Mesendoderm (in vitro differentiated cells): Measurements from ENCODE around the gene RHOD.

Experiments used
- DNase-seq: peaks from one replicate; pipeline ENCODE4 v3.0.0; 2013
- H2AK5ac ChIP-seq: 2 replicates; pipeline ENCODE4 v1.6.1; 2013; ENCODE audit warnings: low read length, inconsistent platforms
- H2BK120ac ChIP-seq: 2 replicates; pipeline ENCODE4 v1.6.1; 2013; ENCODE audit warnings: low read depth, mild to moderate bottlenecking, low read length, moderate library complexity, mixed read lengths
- H2BK15ac ChIP-seq: replicated peaks from 2 replicates; pipeline ENCODE4 v1.6.1; 2013; ENCODE audit warnings: low read depth, mild to moderate bottlenecking, moderate library complexity
- H2BK5ac ChIP-seq: 2 replicates; pipeline ENCODE4 v1.6.1; 2013; ENCODE audit warnings: low read length, inconsistent platforms
- H3K18ac ChIP-seq: 2 replicates; pipeline ENCODE4 v1.6.1; 2013; ENCODE audit warnings: mild to moderate bottlenecking, low read length, mixed read lengths
- H3K23ac ChIP-seq: one replicate; pipeline ENCODE4 v1.6.1; 2013; ENCODE audit warnings: low read length
- H3K27ac ChIP-seq: 2 replicates; pipeline ENCODE4 v1.5.1; 2013; ENCODE audit warnings: low read depth, mild to moderate bottlenecking, inconsistent platforms, low read length, moderate library complexity
- H3K27me3 ChIP-seq: 2 replicates; pipeline ENCODE4 v1.6.1; 2013; ENCODE audit warnings: low read length, control low read depth, mild to moderate bottlenecking, inconsistent platforms; ENCODE audit not compliant: insufficient read depth, poor library complexity
- H3K36me3 ChIP-seq: 2 replicates; pipeline ENCODE4 v1.6.1; 2013; ENCODE audit warnings: low read length, inconsistent platforms; ENCODE audit not compliant: control insufficient read depth, insufficient read depth
- H3K4ac ChIP-seq: one replicate; pipeline ENCODE4 v1.6.1; 2013; ENCODE audit warnings: low read depth, mild to moderate bottlenecking, low read length, moderate library complexity
- H3K4me1 ChIP-seq: 2 replicates; pipeline ENCODE4 v1.6.1; 2013; ENCODE audit warnings: low read depth, low read length, inconsistent platforms; ENCODE audit not compliant: control insufficient read depth
- H3K4me2 ChIP-seq: 2 replicates; pipeline ENCODE4 v1.6.1; 2013; ENCODE audit warnings: low read length
- H3K4me3 ChIP-seq: 2 replicates; pipeline ENCODE4 v1.5.1; 2013; ENCODE audit warnings: mild to moderate bottlenecking, low read length
- H3K56ac ChIP-seq: one replicate; pipeline ENCODE4 v1.6.1; 2013; ENCODE audit warnings: low read length
- H3K79me1 ChIP-seq: 2 replicates; pipeline ENCODE4 v1.6.1; 2013; ENCODE audit warnings: low read length, inconsistent platforms
- H3K79me2 ChIP-seq: 2 replicates; pipeline ENCODE4 v1.6.1; 2013; ENCODE audit warnings: mild to moderate bottlenecking, low read length; ENCODE audit not compliant: control insufficient read depth, insufficient read depth
- H3K9ac ChIP-seq: 2 replicates; pipeline ENCODE4 v1.6.1; 2013; ENCODE audit warnings: low read length, inconsistent platforms
- H4K5ac ChIP-seq: one replicate; pipeline ENCODE4 v1.6.1; 2013; ENCODE audit warnings: low read length
- H4K8ac ChIP-seq: one replicate; pipeline ENCODE4 v1.6.1; 2013; ENCODE audit warnings: low read depth, mild to moderate bottlenecking, control low read depth, low read length, moderate library complexity
- WGBS: extraction: QIAGEN DNeasy Blood & Tissue Kit; methylation state at CpG from one replicate; pipeline ENCODE4 v1.1.7; 2013; ENCODE audit warnings: low lambda C conversion rate, missing lambda C conversion rate; ENCODE audit not compliant: insufficient coverage; ENCODE audit errors: extremely low coverage; 5-methylcytosine and 5-hydroxymethylcytosine counted together

Gene RHOD

GRCh38 chr11:67023957-67024353, 32.7 kb upstream of the RHOD start:
- H3K4ac ChIP-seq = no peak overlapping the region
- H4K8ac ChIP-seq = no peak overlapping the region
- no CpG with 5 or more reads among the region's 6 CpGs for WGBS
- no peaks in the 10 kb centered on the region for H3K4me1 ChIP-seq
- no peak for DNase-seq
- H3K4me3 ChIP-seq = no peak overlapping the region
- no peak overlapping the region for H2BK15ac ChIP-seq
- H3K79me1 ChIP-seq = no peaks in the 10 kb centered on the region
- peaks cover 19% of the 10 kb centered on the region for H3K27me3 ChIP-seq
- no peak overlapping the region for H3K4me2 ChIP-seq
- H3K36me3 ChIP-seq = no peaks in the 10 kb centered on the region
- no peak overlapping the region for H2BK120ac ChIP-seq
- H3K23ac ChIP-seq = no peak overlapping the region
- H3K27ac ChIP-seq = no peak overlapping the region
- no peak overlapping the region for H4K5ac ChIP-seq
- H3K56ac ChIP-seq = no peak overlapping the region
- H2AK5ac ChIP-seq = no peak overlapping the region
- no peaks in the 10 kb centered on the region for H3K79me2 ChIP-seq
- no peak overlapping the region for H2BK5ac ChIP-seq
- H3K9ac ChIP-seq = no peak overlapping the region
- no peak overlapping the region for H3K18ac ChIP-seq

- no CpG with 5 or more reads among the region's 5 CpGs for WGBS
- Histone ChIP-seq H3K27ac (no peak overlapping the region), H3K4me2 (no peak overlapping the region), H2BK5ac (no peak overlapping the region), H3K23ac (no peak overlapping the region), H4K8ac (no peak overlapping the region), H2BK15ac (no peak overlapping the region), H2BK120ac (no peak overlapping the region), H3K9ac (no peak overlapping the region), H4K5ac (no peak overlapping the region), H3K4me3 (no peak overlapping the region), H3K4ac (no peak overlapping the region), H3K27me3 (peaks cover 19% of the 10 kb centered on the region), H2AK5ac (no peak overlapping the region), H3K79me2 (no peaks in the 10 kb centered on the region), H3K56ac (no peak overlapping the region), H3K18ac (no peak overlapping the region), H3K36me3 (no peaks in the 10 kb centered on the region), H3K79me1 (no peaks in the 10 kb centered on the region), H3K4me1 (no peaks in the 10 kb centered on the region)
- no peak for DNase-seq
Measured at GRCh38 chr11:67024410-67024809, 32.2 kb upstream of the RHOD start.

DNA sequence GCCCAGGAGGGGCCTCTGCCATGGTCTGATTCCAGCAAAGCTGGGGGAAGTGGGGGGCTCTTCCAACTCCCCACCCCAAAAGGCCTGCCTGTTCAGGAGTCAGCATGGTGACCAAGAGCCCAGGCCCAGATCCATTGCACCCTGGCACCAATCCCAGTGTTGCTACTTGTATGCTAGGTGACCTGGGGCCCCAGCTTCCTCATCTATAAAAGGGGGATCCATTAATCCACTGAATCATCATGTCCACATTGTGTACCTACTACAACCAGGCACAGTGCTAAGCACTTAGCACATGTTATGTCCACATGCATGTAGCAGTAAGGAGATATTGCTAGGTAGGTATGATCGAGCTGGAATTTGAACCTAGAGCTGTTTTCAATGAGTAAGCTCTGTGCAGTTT, 31.7 kb upstream of the RHOD start:
- H3K27ac ChIP-seq = no peak overlapping the region
- H3K79me2 ChIP-seq = no peaks in the 10 kb centered on the region
- H2BK15ac ChIP-seq = no peak overlapping the region
- peaks cover 19% of the 10 kb centered on the region for H3K27me3 ChIP-seq
- H3K4ac ChIP-seq = no peak overlapping the region
- no peak overlapping the region for H2BK5ac ChIP-seq
- no peak overlapping the region for H2BK120ac ChIP-seq
- no CpG with 5 or more reads among the region's 1 CpG for WGBS
- no peak overlapping the region for H3K4me3 ChIP-seq
- no peak overlapping the region for H4K5ac ChIP-seq
- H3K9ac ChIP-seq = no peak overlapping the region
- no peak overlapping the region for H3K18ac ChIP-seq
- DNase-seq = no peak
- H3K79me1 ChIP-seq = no peaks in the 10 kb centered on the region
- H4K8ac ChIP-seq = no peak overlapping the region
- H3K56ac ChIP-seq = no peak overlapping the region
- H3K4me1 ChIP-seq = no peaks in the 10 kb centered on the region
- no peak overlapping the region for H3K4me2 ChIP-seq
- no peaks in the 10 kb centered on the region for H3K36me3 ChIP-seq
- no peak overlapping the region for H3K23ac ChIP-seq
- no peak overlapping the region for H2AK5ac ChIP-seq

DNA sequence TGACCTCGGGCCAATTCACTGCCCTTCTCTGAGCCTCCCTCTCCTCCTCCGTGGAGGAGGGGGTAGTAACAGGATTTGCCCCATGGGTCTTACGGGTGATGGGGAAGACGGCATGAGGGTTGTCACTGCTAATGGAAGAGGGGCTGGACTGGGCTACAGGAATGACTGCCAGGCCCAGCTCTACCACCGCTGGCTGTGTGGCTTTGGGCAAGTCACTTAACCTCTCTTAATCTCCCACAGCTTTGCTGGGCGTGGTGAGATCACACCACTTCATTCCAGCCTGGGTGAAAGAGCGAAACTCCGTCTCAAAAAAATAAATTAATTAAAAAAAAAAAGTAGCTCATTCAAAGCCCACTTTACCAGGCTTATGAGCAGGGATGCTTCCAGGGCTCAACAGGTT, 30.9 kb upstream of the RHOD start:
- peaks cover 19% of the 10 kb centered on the region for H3K27me3 ChIP-seq
- no peaks in the 10 kb centered on the region for H3K79me1 ChIP-seq

GRCh38 chr11:67026941-67027340, 29.7 kb upstream of the RHOD start:
- H3K4me3 ChIP-seq = no peak overlapping the region
- H3K18ac ChIP-seq = no peak overlapping the region
- no peak overlapping the region for H3K4ac ChIP-seq
- H3K79me1 ChIP-seq = no peaks in the 10 kb centered on the region
- H4K8ac ChIP-seq = no peak overlapping the region
- DNase-seq = no peak
- no peak overlapping the region for H4K5ac ChIP-seq
- H3K36me3 ChIP-seq = no peaks in the 10 kb centered on the region
- no peak overlapping the region for H2BK15ac ChIP-seq
- no peak overlapping the region for H3K9ac ChIP-seq
- H2AK5ac ChIP-seq = no peak overlapping the region
- no CpG with 5 or more reads among the region's 5 CpGs for WGBS
- peaks cover 4% of the 10 kb centered on the region for H3K4me1 ChIP-seq
- H3K4me2 ChIP-seq = no peak overlapping the region
- H3K79me2 ChIP-seq = no peaks in the 10 kb centered on the region
- H3K27me3 ChIP-seq = peaks cover 19% of the 10 kb centered on the region
- no peak overlapping the region for H2BK120ac ChIP-seq
- no peak overlapping the region for H3K27ac ChIP-seq
- no peak overlapping the region for H2BK5ac ChIP-seq
- no peak overlapping the region for H3K23ac ChIP-seq
- no peak overlapping the region for H3K56ac ChIP-seq

More for the DNA sequence above, 30.9 kb upstream of the RHOD start:
- no peak overlapping the region for H3K9ac ChIP-seq
- H3K4ac ChIP-seq = no peak overlapping the region
- no peak overlapping the region for H2BK15ac ChIP-seq
- no peak overlapping the region for H3K56ac ChIP-seq
- peaks cover 2% of the 10 kb centered on the region for H3K4me1 ChIP-seq
- no peak overlapping the region for H2BK120ac ChIP-seq
- no peak overlapping the region for H2BK5ac ChIP-seq
- no peak overlapping the region for H3K4me2 ChIP-seq
- H3K18ac ChIP-seq = no peak overlapping the region
- H3K4me3 ChIP-seq = no peak overlapping the region
- H3K23ac ChIP-seq = no peak overlapping the region
- no peaks in the 10 kb centered on the region for H3K36me3 ChIP-seq
- no peak overlapping the region for H4K8ac ChIP-seq
- no peak overlapping the region for H4K5ac ChIP-seq
- H3K27ac ChIP-seq = no peak overlapping the region
- no peak for DNase-seq
- no peak overlapping the region for H2AK5ac ChIP-seq
- no CpG with 5 or more reads among the region's 8 CpGs for WGBS
- H3K79me2 ChIP-seq = no peaks in the 10 kb centered on the region

DNA sequence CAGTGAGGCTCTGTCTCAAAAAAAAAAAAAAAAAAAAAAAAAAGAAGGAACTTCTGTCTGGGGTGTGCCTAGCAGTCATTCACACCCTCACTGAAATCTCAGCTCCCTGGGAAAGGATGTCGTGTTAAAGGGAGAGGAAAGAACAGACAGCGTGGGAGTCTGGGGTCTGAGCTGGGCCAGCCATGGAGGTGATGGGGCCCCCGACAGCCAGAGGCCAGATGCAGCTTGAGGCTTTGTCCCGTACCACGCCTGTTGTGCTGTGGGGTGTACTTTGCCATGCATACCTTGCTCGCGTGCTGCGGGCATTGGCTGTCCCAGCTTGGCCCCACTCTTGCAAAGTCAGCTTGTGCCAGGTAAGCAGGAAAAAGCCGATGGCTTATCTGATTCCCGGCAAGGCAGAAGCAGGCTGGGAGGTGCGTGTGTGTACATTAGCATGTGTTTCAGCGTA, 29.1 kb upstream of the RHOD start:
- no peak overlapping the region for H3K18ac ChIP-seq
- no peaks in the 10 kb centered on the region for H3K36me3 ChIP-seq
- no CpG with 5 or more reads among the region's 12 CpGs for WGBS
- peaks cover 14% of the 10 kb centered on the region for H3K27me3 ChIP-seq
- H3K4me2 ChIP-seq = no peak overlapping the region
- H3K56ac ChIP-seq = no peak overlapping the region
- H3K4me1 ChIP-seq = peaks cover 4% of the 10 kb centered on the region
- no peak overlapping the region for H2AK5ac ChIP-seq
- H3K79me2 ChIP-seq = no peaks in the 10 kb centered on the region
- H3K23ac ChIP-seq = no peak overlapping the region
- H4K8ac ChIP-seq = no peak overlapping the region
- no peak overlapping the region for H3K4ac ChIP-seq
- no peak overlapping the region for H3K4me3 ChIP-seq
- DNase-seq = no peak
- H2BK15ac ChIP-seq = no peak overlapping the region
- H3K27ac ChIP-seq = no peak overlapping the region
- no peak overlapping the region for H2BK5ac ChIP-seq
- no peaks in the 10 kb centered on the region for H3K79me1 ChIP-seq
- H3K9ac ChIP-seq = no peak overlapping the region
- H2BK120ac ChIP-seq = no peak overlapping the region
- H4K5ac ChIP-seq = no peak overlapping the region
